Keratinocyte (primary cell): ENCODE data around the gene OXT.

Source experiments
- CTCF ChIP-seq, 3 experiments: IDR thresholded peaks in 1 of 3; conservative IDR thresholded peaks in 1 of 3; optimal IDR thresholded peaks in 1 of 3; 2 replicates in 2 of 3; 3 replicates in 1 of 3; pipeline versions ENCODE3 to v1.5.1; 2011; ENCODE audit warnings: low read length in 3 of 3, mild to moderate bottlenecking in 3 of 3, moderate library complexity in 2 of 3, control low read depth in 1 of 3, inconsistent platforms in 1 of 3; ENCODE audit not compliant: insufficient read depth in 2 of 3; ENCODE audit errors: extremely low read depth in 1 of 3
- EZH2 ChIP-seq: IDR thresholded peaks from one replicate; pipeline ENCODE4 v1.6.1; 2012; ENCODE audit warnings: inconsistent platforms, mild to moderate bottlenecking, low read length, moderate library complexity

GRCh38 chr20:3088031-3088430, 16.6 kb downstream of the OXT start:
- TF ChIP-seq CTCF (optimal IDR thresholded peaks at IDR 0.05 in 1 of 3, IDR thresholded peaks at IDR 0.05 in 1 of 3, conservative IDR thresholded peaks at IDR 0.05 in 1 of 3; ENCODE audit: extremely low read depth in 1 of 3, insufficient read depth in 2 of 3, low read length in 3 of 3), result no peak
- TF ChIP-seq EZH2, result no peak
